Measurements from ENCODE around the gene SLC22A23. TPM values are rescaled to one million over a fixed set of nuclear protein-coding genes. Genes with fewer than 3 reads are reported as not detected.

The SLC22A23 gene
- total and polyA plus RNA-seq, 4 donors, result 26.9 to 56.8 (median 41.7) TPM

- no peaks in the 10 kb centered on the region for H3K27me3 ChIP-seq (ENCODE audit: control insufficient read depth, insufficient read depth, low read length)
- peaks cover 5% of the 10 kb centered on the region for H3K36me3 ChIP-seq (ENCODE audit: control insufficient read depth, insufficient read depth, low read length)
- WGBS (ENCODE audit: insufficient coverage), result 100% methylated on average over 2 of the region's 5 CpGs
- H3K27ac ChIP-seq (ENCODE audit: low read depth, low read length), result no peak overlapping the region
- peaks cover 5% of the 10 kb centered on the region for H3K4me1 ChIP-seq (ENCODE audit: control insufficient read depth, insufficient read depth, low read length)
- no peaks in the 10 kb centered on the region for H3K9me3 ChIP-seq (ENCODE audit: control insufficient read depth, insufficient read depth, low read length)
- no peak for DNase-seq (ENCODE audit: low read depth in 4 of 6, low spot score in 6 of 6)
- H3K4me3 ChIP-seq (ENCODE audit: low read depth, low read length), result no peak overlapping the region
These were observed 7.0 kb downstream of the SLC22A23 start for GRCh38 chr6:3449750-3450305.

- Histone ChIP-seq H3K4me3 (ENCODE audit: low read depth, low read length) (no peak overlapping the region), H3K27me3 (ENCODE audit: control insufficient read depth, insufficient read depth, low read length) (no peaks in the 10 kb centered on the region), H3K27ac (ENCODE audit: low read depth, low read length) (no peak overlapping the region), H3K36me3 (ENCODE audit: control insufficient read depth, insufficient read depth, low read length) (peaks cover 5% of the 10 kb centered on the region), H3K4me1 (ENCODE audit: control insufficient read depth, insufficient read depth, low read length) (peaks cover 5% of the 10 kb centered on the region), H3K9me3 (ENCODE audit: control insufficient read depth, insufficient read depth, low read length) (no peaks in the 10 kb centered on the region)
- WGBS (ENCODE audit: insufficient coverage), result no CpG with 5 or more reads among the region's 2 CpGs
- DNase-seq (ENCODE audit: low read depth in 4 of 6, low spot score in 6 of 6), result no peak
These were observed 7.5 kb downstream of the SLC22A23 start for GRCh38 chr6:3449321-3449720.

- H3K36me3 ChIP-seq (ENCODE audit: control insufficient read depth, insufficient read depth, low read length), result peaks cover 5% of the 10 kb centered on the region
- no peaks in the 10 kb centered on the region for H3K9me3 ChIP-seq (ENCODE audit: control insufficient read depth, insufficient read depth, low read length)
- DNase-seq (ENCODE audit: low read depth in 4 of 6, low spot score in 6 of 6), result no peak
- H3K27me3 ChIP-seq (ENCODE audit: control insufficient read depth, insufficient read depth, low read length), result no peaks in the 10 kb centered on the region
- WGBS (ENCODE audit: insufficient coverage), result 97% methylated on average over 5 of the region's 6 CpGs
- no peak overlapping the region for H3K27ac ChIP-seq (ENCODE audit: low read depth, low read length)
- peaks cover 12% of the 10 kb centered on the region for H3K4me1 ChIP-seq (ENCODE audit: control insufficient read depth, insufficient read depth, low read length)
- H3K4me3 ChIP-seq (ENCODE audit: low read depth, low read length), result no peak overlapping the region
These were observed 9.8 kb downstream of the SLC22A23 start for GRCh38 chr6:3447005-3447404.

GRCh38 chr6:3446184-3446583 is 10.7 kb downstream of the SLC22A23 start:
- H3K36me3 ChIP-seq (ENCODE audit: control insufficient read depth, insufficient read depth, low read length), result peaks cover 7% of the 10 kb centered on the region
- no peaks in the 10 kb centered on the region for H3K9me3 ChIP-seq (ENCODE audit: control insufficient read depth, insufficient read depth, low read length)
- H3K4me1 ChIP-seq (ENCODE audit: control insufficient read depth, insufficient read depth, low read length), result peaks cover 16% of the 10 kb centered on the region
- DNase-seq (ENCODE audit: low read depth in 4 of 6, low spot score in 6 of 6), result no peak
- H3K4me3 ChIP-seq (ENCODE audit: low read depth, low read length), result no peak overlapping the region
- 88% methylated on average over 4 of the region's 4 CpGs for WGBS (ENCODE audit: insufficient coverage)
- H3K27me3 ChIP-seq (ENCODE audit: control insufficient read depth, insufficient read depth, low read length), result no peaks in the 10 kb centered on the region
- H3K27ac ChIP-seq (ENCODE audit: low read depth, low read length), result no peak overlapping the region

- WGBS (ENCODE audit: insufficient coverage), result 74% methylated on average over 10 of the region's 18 CpGs
- no peak overlapping the region for H3K27ac ChIP-seq (ENCODE audit: low read depth, low read length)
These were observed 12.4 kb downstream of the SLC22A23 start for GRCh38 chr6:3444276-3445088.

GRCh38 chr6:3443221-3443515 is 13.7 kb downstream of the SLC22A23 start:
- no peaks in the 10 kb centered on the region for H3K27me3 ChIP-seq (ENCODE audit: control insufficient read depth, insufficient read depth, low read length)
- DNase-seq (ENCODE audit: low read depth in 4 of 6, low spot score in 6 of 6), result peak in 1 of 6 donors; percentile 31
- H3K4me1 ChIP-seq (ENCODE audit: control insufficient read depth, insufficient read depth, low read length), result peaks cover 26% of the 10 kb centered on the region
- no peaks in the 10 kb centered on the region for H3K9me3 ChIP-seq (ENCODE audit: control insufficient read depth, insufficient read depth, low read length)
- H3K4me3 ChIP-seq (ENCODE audit: low read depth, low read length), result no peak overlapping the region
- H3K27ac ChIP-seq (ENCODE audit: low read depth, low read length), result no peak overlapping the region
- 70% methylated on average over 2 of the region's 3 CpGs for WGBS (ENCODE audit: insufficient coverage)
- peaks cover 3% of the 10 kb centered on the region for H3K36me3 ChIP-seq (ENCODE audit: control insufficient read depth, insufficient read depth, low read length)

More at GRCh38 chr6:3444276-3445088, 12.4 kb downstream of the SLC22A23 start:
- Histone ChIP-seq H3K36me3 (ENCODE audit: control insufficient read depth, insufficient read depth, low read length) (peaks cover 7% of the 10 kb centered on the region), H3K9me3 (ENCODE audit: control insufficient read depth, insufficient read depth, low read length) (no peaks in the 10 kb centered on the region), H3K4me3 (ENCODE audit: low read depth, low read length) (no peak overlapping the region), H3K27me3 (ENCODE audit: control insufficient read depth, insufficient read depth, low read length) (no peaks in the 10 kb centered on the region), H3K4me1 (ENCODE audit: control insufficient read depth, insufficient read depth, low read length) (peaks cover 16% of the 10 kb centered on the region)
- DNase-seq (ENCODE audit: low read depth in 4 of 6, low spot score in 6 of 6), result peak in 1 of 6 donors; percentile 72

- Histone ChIP-seq H3K4me1 (ENCODE audit: control insufficient read depth, insufficient read depth, low read length) (peaks cover 30% of the 10 kb centered on the region), H3K9me3 (ENCODE audit: control insufficient read depth, insufficient read depth, low read length) (no peaks in the 10 kb centered on the region), H3K36me3 (ENCODE audit: control insufficient read depth, insufficient read depth, low read length) (peaks cover 3% of the 10 kb centered on the region), H3K27me3 (ENCODE audit: control insufficient read depth, insufficient read depth, low read length) (no peaks in the 10 kb centered on the region), H3K27ac (ENCODE audit: low read depth, low read length) (no peak overlapping the region), H3K4me3 (ENCODE audit: low read depth, low read length) (no peak overlapping the region)
- WGBS (ENCODE audit: insufficient coverage), result 75% methylated on average over 4 of the region's 8 CpGs
- DNase-seq (ENCODE audit: low read depth in 4 of 6, low spot score in 6 of 6), result no peak
These were observed 14.2 kb downstream of the SLC22A23 start for GRCh38 chr6:3442431-3443220.

- Histone ChIP-seq H3K36me3 (ENCODE audit: control insufficient read depth, insufficient read depth, low read length) (peaks cover 3% of the 10 kb centered on the region), H3K27me3 (ENCODE audit: control insufficient read depth, insufficient read depth, low read length) (no peaks in the 10 kb centered on the region), H3K27ac (ENCODE audit: low read depth, low read length) (no peak overlapping the region), H3K4me1 (ENCODE audit: control insufficient read depth, insufficient read depth, low read length) (peaks cover 30% of the 10 kb centered on the region), H3K9me3 (ENCODE audit: control insufficient read depth, insufficient read depth, low read length) (no peaks in the 10 kb centered on the region), H3K4me3 (ENCODE audit: low read depth, low read length) (no peak overlapping the region)
- WGBS (ENCODE audit: insufficient coverage), result 96% methylated on average over 3 of the region's 5 CpGs
- no peak for DNase-seq (ENCODE audit: low read depth in 4 of 6, low spot score in 6 of 6)
These were observed 15.9 kb downstream of the SLC22A23 start for GRCh38 chr6:3440911-3441310.

- DNase-seq (ENCODE audit: low read depth in 4 of 6, low spot score in 6 of 6), result no peak
- no peak overlapping the region for H3K27ac ChIP-seq (ENCODE audit: low read depth, low read length)
- peaks cover 30% of the 10 kb centered on the region for H3K4me1 ChIP-seq (ENCODE audit: control insufficient read depth, insufficient read depth, low read length)
- peaks cover 4% of the 10 kb centered on the region for H3K36me3 ChIP-seq (ENCODE audit: control insufficient read depth, insufficient read depth, low read length)
- H3K9me3 ChIP-seq (ENCODE audit: control insufficient read depth, insufficient read depth, low read length), result no peaks in the 10 kb centered on the region
- H3K4me3 ChIP-seq (ENCODE audit: low read depth, low read length), result no peak overlapping the region
- WGBS (ENCODE audit: insufficient coverage), result 83% methylated on average over 3 of the region's 4 CpGs
- no peaks in the 10 kb centered on the region for H3K27me3 ChIP-seq (ENCODE audit: control insufficient read depth, insufficient read depth, low read length)
These were observed 16.9 kb downstream of the SLC22A23 start for GRCh38 chr6:3439961-3440360.

Data from spinal cord (tissue), 10 donors.